ENCODE measurements around the gene TMTC2.

TMTC2 gene

GRCh38 chr12:83015390-83016217, 328.9 kb downstream of the TMTC2 start:
- no peak overlapping the region for H3K4me3 Mint-ChIP-seq
- H3K4me1 Mint-ChIP-seq, result no peaks in the 10 kb centered on the region
- no peak overlapping the region for H3K27ac Mint-ChIP-seq
- ATAC-seq, result no peak
- no peaks in the 10 kb centered on the region for H3K27me3 Mint-ChIP-seq
- peaks cover 7% of the 10 kb centered on the region for H3K36me3 Mint-ChIP-seq
- peaks cover 4% of the 10 kb centered on the region for H3K9me3 Mint-ChIP-seq

- H3K27me3 Mint-ChIP-seq, result no peaks in the 10 kb centered on the region
- H3K27ac Mint-ChIP-seq, result no peak overlapping the region
- no peaks in the 10 kb centered on the region for H3K4me1 Mint-ChIP-seq
- H3K4me3 Mint-ChIP-seq, result no peak overlapping the region
- H3K36me3 Mint-ChIP-seq, result peaks cover 5% of the 10 kb centered on the region
- no peak for ATAC-seq
- H3K9me3 Mint-ChIP-seq, result peaks cover 4% of the 10 kb centered on the region
These were observed 329.6 kb downstream of the TMTC2 start for GRCh38 chr12:83016218-83016835.

- no peak for ATAC-seq
- H3K27me3 Mint-ChIP-seq, result no peaks in the 10 kb centered on the region
- H3K36me3 Mint-ChIP-seq, result no peaks in the 10 kb centered on the region
- H3K4me1 Mint-ChIP-seq, result no peaks in the 10 kb centered on the region
- H3K9me3 Mint-ChIP-seq, result no peaks in the 10 kb centered on the region
- H3K27ac Mint-ChIP-seq, result no peak overlapping the region
- no peak overlapping the region for H3K4me3 Mint-ChIP-seq
These were observed 330.3 kb downstream of the TMTC2 start for GRCh38 chr12:83016991-83017390.

GRCh38 chr12:83018088-83018487, 331.4 kb downstream of the TMTC2 start:
- no peaks in the 10 kb centered on the region for H3K36me3 Mint-ChIP-seq
- no peaks in the 10 kb centered on the region for H3K4me1 Mint-ChIP-seq
- H3K9me3 Mint-ChIP-seq, result no peaks in the 10 kb centered on the region
- no peak overlapping the region for H3K27ac Mint-ChIP-seq
- ATAC-seq, result no peak
- H3K4me3 Mint-ChIP-seq, result no peak overlapping the region
- H3K27me3 Mint-ChIP-seq, result no peaks in the 10 kb centered on the region

- Mint-ChIP-seq H3K27me3 (no peaks in the 10 kb centered on the region), H3K36me3 (no peaks in the 10 kb centered on the region), H3K4me3 (no peak overlapping the region), H3K4me1 (no peaks in the 10 kb centered on the region), H3K27ac (no peak overlapping the region), H3K9me3 (no peaks in the 10 kb centered on the region)
- no peak for ATAC-seq
These were observed 340.5 kb downstream of the TMTC2 start for GRCh38 chr12:83027021-83027723.

- no peak for ATAC-seq
- H3K27me3 Mint-ChIP-seq, result no peaks in the 10 kb centered on the region
- no peaks in the 10 kb centered on the region for H3K9me3 Mint-ChIP-seq
- no peaks in the 10 kb centered on the region for H3K4me1 Mint-ChIP-seq
- no peak overlapping the region for H3K4me3 Mint-ChIP-seq
- H3K36me3 Mint-ChIP-seq, result no peaks in the 10 kb centered on the region
- no peak overlapping the region for H3K27ac Mint-ChIP-seq
These were observed 344.5 kb downstream of the TMTC2 start for GRCh38 chr12:83031196-83031595.

- ATAC-seq, result no peak
- H3K9me3 Mint-ChIP-seq, result no peaks in the 10 kb centered on the region
- no peaks in the 10 kb centered on the region for H3K4me1 Mint-ChIP-seq
- no peaks in the 10 kb centered on the region for H3K36me3 Mint-ChIP-seq
- no peak overlapping the region for H3K27ac Mint-ChIP-seq
- no peaks in the 10 kb centered on the region for H3K27me3 Mint-ChIP-seq
- no peak overlapping the region for H3K4me3 Mint-ChIP-seq
These were observed 350.1 kb downstream of the TMTC2 start for GRCh38 chr12:83036847-83037246.

- H3K36me3 Mint-ChIP-seq, result no peaks in the 10 kb centered on the region
- no peak overlapping the region for H3K4me3 Mint-ChIP-seq
- H3K4me1 Mint-ChIP-seq, result no peaks in the 10 kb centered on the region
- no peaks in the 10 kb centered on the region for H3K27me3 Mint-ChIP-seq
- ATAC-seq, result no peak
- no peak overlapping the region for H3K27ac Mint-ChIP-seq
- H3K9me3 Mint-ChIP-seq, result no peaks in the 10 kb centered on the region
These were observed 352.7 kb downstream of the TMTC2 start for GRCh38 chr12:83039413-83039812.

- Mint-ChIP-seq H3K9me3 (no peaks in the 10 kb centered on the region), H3K4me1 (no peaks in the 10 kb centered on the region), H3K4me3 (no peak overlapping the region), H3K27me3 (no peaks in the 10 kb centered on the region), H3K36me3 (no peaks in the 10 kb centered on the region), H3K27ac (no peak overlapping the region)
- no peak for ATAC-seq
These were observed 353.6 kb downstream of the TMTC2 start for GRCh38 chr12:83040339-83040738.

- H3K27me3 Mint-ChIP-seq, result no peaks in the 10 kb centered on the region
- no peaks in the 10 kb centered on the region for H3K9me3 Mint-ChIP-seq
- no peaks in the 10 kb centered on the region for H3K4me1 Mint-ChIP-seq
- no peak for ATAC-seq
- no peaks in the 10 kb centered on the region for H3K36me3 Mint-ChIP-seq
- H3K27ac Mint-ChIP-seq, result no peak overlapping the region
- no peak overlapping the region for H3K4me3 Mint-ChIP-seq
These were observed 354.3 kb downstream of the TMTC2 start for GRCh38 chr12:83040991-83041390.

- no peak overlapping the region for H3K4me3 Mint-ChIP-seq
- H3K4me1 Mint-ChIP-seq, result no peaks in the 10 kb centered on the region
- H3K9me3 Mint-ChIP-seq, result no peaks in the 10 kb centered on the region
- H3K36me3 Mint-ChIP-seq, result no peaks in the 10 kb centered on the region
- no peak overlapping the region for H3K27ac Mint-ChIP-seq
- H3K27me3 Mint-ChIP-seq, result no peaks in the 10 kb centered on the region
- no peak for ATAC-seq
These were observed 355.9 kb downstream of the TMTC2 start for GRCh38 chr12:83042441-83043200.

GRCh38 chr12:83044736-83045135, 358.0 kb downstream of the TMTC2 start:
- ATAC-seq, result no peak
- Mint-ChIP-seq H3K9me3 (peaks cover 4% of the 10 kb centered on the region), H3K36me3 (peaks cover 5% of the 10 kb centered on the region), H3K27me3 (no peaks in the 10 kb centered on the region), H3K4me3 (no peak overlapping the region), H3K27ac (no peak overlapping the region), H3K4me1 (no peaks in the 10 kb centered on the region)

- Mint-ChIP-seq H3K4me3 (no peak overlapping the region), H3K27ac (no peak overlapping the region), H3K36me3 (peaks cover 5% of the 10 kb centered on the region), H3K4me1 (no peaks in the 10 kb centered on the region), H3K27me3 (no peaks in the 10 kb centered on the region), H3K9me3 (peaks cover 4% of the 10 kb centered on the region)
- no peak for ATAC-seq
These were observed 359.3 kb downstream of the TMTC2 start for GRCh38 chr12:83046019-83046418.

- no peak overlapping the region for H3K4me3 Mint-ChIP-seq
These were observed 362.6 kb downstream of the TMTC2 start for GRCh38 chr12:83049306-83049705.

GRCh38 chr12:83052890-83053541, 366.3 kb downstream of the TMTC2 start:
- peaks cover 11% of the 10 kb centered on the region for H3K36me3 Mint-ChIP-seq
- no peaks in the 10 kb centered on the region for H3K27me3 Mint-ChIP-seq
- no peaks in the 10 kb centered on the region for H3K4me1 Mint-ChIP-seq
- no peak overlapping the region for H3K27ac Mint-ChIP-seq
- ATAC-seq, result no peak
- no peak overlapping the region for H3K4me3 Mint-ChIP-seq
- H3K9me3 Mint-ChIP-seq, result peaks cover 4% of the 10 kb centered on the region

More at GRCh38 chr12:83049306-83049705, 362.6 kb downstream of the TMTC2 start:
- peaks cover 11% of the 10 kb centered on the region for H3K36me3 Mint-ChIP-seq
- ATAC-seq, result no peak
- peaks cover 4% of the 10 kb centered on the region for H3K9me3 Mint-ChIP-seq
- H3K4me1 Mint-ChIP-seq, result no peaks in the 10 kb centered on the region
- H3K27me3 Mint-ChIP-seq, result no peaks in the 10 kb centered on the region
- H3K27ac Mint-ChIP-seq, result no peak overlapping the region

Data from stimulated activated memory B cell treated with anti-CD40 and anti-IgM and Interleukin-4, amounts not matched to agents 10 μg/mL and 1 μg/mL and 100 μg/mL, for 72 hours (primary cell).